GM06990 (cell line): ENCODE measurements around the gene FOXF1.

ENCODE experiments used
- DNase-seq: peaks from one replicate; pipeline ENCODE4 v3.0.0-alpha.2; 2011; ENCODE audit not compliant: insufficient read length; ENCODE audit errors: extremely low read depth
- H3K27me3 ChIP-seq: replicated peaks from 2 replicates; pipeline ENCODE4 v1.6.0; 2011; ENCODE audit warnings: low read length; ENCODE audit not compliant: control insufficient read depth, insufficient read depth
- H3K36me3 ChIP-seq: 2 replicates; pipeline ENCODE4 v1.5.1; 2011; ENCODE audit warnings: low read length; ENCODE audit not compliant: control insufficient read depth, insufficient read depth
- H3K4me3 ChIP-seq: replicated peaks from 2 replicates; pipeline ENCODE4 v1.5.1; 2011; ENCODE audit warnings: low read depth, mild to moderate bottlenecking, control low read depth, low read length
- CTCF ChIP-seq: IDR thresholded peaks from 2 replicates; pipeline ENCODE4 v1.5.1; 2011; ENCODE audit warnings: low read length, control low read depth, mild to moderate bottlenecking, inconsistent platforms; ENCODE audit not compliant: insufficient read depth, poor library complexity, severe bottlenecking

The FOXF1 gene

GRCh38 chr16:86533767-86534351, 23.5 kb downstream of the FOXF1 start:
- Histone ChIP-seq H3K4me3 (no peak overlapping the region), H3K27me3 (no peaks in the 10 kb centered on the region), H3K36me3 (peaks cover 9% of the 10 kb centered on the region)
- TF ChIP-seq CTCF = no peak
- no peak for DNase-seq

- peaks cover 13% of the 10 kb centered on the region for H3K36me3 ChIP-seq
- H3K4me3 ChIP-seq = no peak overlapping the region
- H3K27me3 ChIP-seq = no peaks in the 10 kb centered on the region
- TF ChIP-seq CTCF = no peak
- no peak for DNase-seq
Measured at GRCh38 chr16:86534779-86535615, 24.7 kb downstream of the FOXF1 start.

- Histone ChIP-seq H3K27me3 (no peaks in the 10 kb centered on the region), H3K4me3 (no peak overlapping the region), H3K36me3 (peaks cover 20% of the 10 kb centered on the region)
- DNase-seq = no peak
- no peak for TF ChIP-seq CTCF
Measured at GRCh38 chr16:86536621-86537020, 26.3 kb downstream of the FOXF1 start.

- peaks cover 24% of the 10 kb centered on the region for H3K36me3 ChIP-seq
- no peak for TF ChIP-seq CTCF
Measured at GRCh38 chr16:86537486-86537885, 27.2 kb downstream of the FOXF1 start.

GRCh38 chr16:86538196-86538780, 28.0 kb downstream of the FOXF1 start:
- no peak for DNase-seq
- TF ChIP-seq CTCF = no peak
- no peaks in the 10 kb centered on the region for H3K27me3 ChIP-seq
- H3K36me3 ChIP-seq = peaks cover 24% of the 10 kb centered on the region
- no peak overlapping the region for H3K4me3 ChIP-seq

More at GRCh38 chr16:86537486-86537885, 27.2 kb downstream of the FOXF1 start:
- no peak for DNase-seq
- Histone ChIP-seq H3K27me3 (no peaks in the 10 kb centered on the region), H3K4me3 (no peak overlapping the region)
